Measurements from ENCODE around the gene FHOD1. TPM values are rescaled to one million over a fixed set of nuclear protein-coding genes. Genes with fewer than 3 reads are reported as not detected.
A peak's percentile ranks its signal among the peaks of the same experiment; 100 is the strongest.

FHOD1 gene
- total and polyA plus RNA-seq, 2 of the 13 experiments (the other 11 are each of a cell fraction or from before 2014, with no cell fraction given): 20.0 to 20.8 TPM

GRCh38 chr16:67226804-67227566 is 20.3 kb downstream of the FHOD1 start, which contains the start of gene TMEM208 (continued):
- TF ChIP-seq ZBTB49 (CRISPR knock-in tag; IDR thresholded peaks at IDR 0.05; ENCODE audit: borderline replicate concordance) (peak; percentile 89; the same call in 1 of the 2 replicates), ISL2 (CRISPR knock-in tag; IDR thresholded peaks at IDR 0.05) (peak; percentile 87), THAP9 (CRISPR knock-in tag; IDR thresholded peaks at IDR 0.05; ENCODE audit: borderline replicate concordance) (peak; percentile 97), MEF2D (CRISPR knock-in tag; IDR thresholded peaks at IDR 0.05) (peak; percentile 27; the same call in 1 of the 2 replicates), DNMT1 (CRISPR knock-in tag; IDR thresholded peaks at IDR 0.05) (no peak; the same call in 1 of the 2 replicates), NONO (IDR thresholded peaks at IDR 0.05) (no peak), NONO (CRISPR knock-in tag; conservative IDR thresholded peaks at IDR 0.05) (peak; percentile 96), CCAR2 (optimal IDR thresholded peaks at IDR 0.05; ENCODE audit: low read depth, low read length) (peak; percentile 39), ATF7-NPFF (CRISPR knock-in tag; IDR thresholded peaks at IDR 0.05; ENCODE audit: low read depth) (peak; percentile 36), PHF20 (CRISPR knock-in tag; IDR thresholded peaks at IDR 0.05) (peak; percentile 100), NFKBIZ (CRISPR knock-in tag; IDR thresholded peaks at IDR 0.05) (peak; percentile 89), GTF2F1 (IDR thresholded peaks at IDR 0.05; ENCODE audit: low read length) (peak; percentile 76), MXD4 (CRISPR knock-in tag; IDR thresholded peaks at IDR 0.05) (peak; percentile 95), PITX1 (CRISPR knock-in tag; IDR thresholded peaks at IDR 0.05) (peak; percentile 62), ZBTB33 (CRISPR knock-in tag; IDR thresholded peaks at IDR 0.05) (peak; percentile 79; the same call in 1 of the 2 replicates), KDM6A (CRISPR knock-in tag; IDR thresholded peaks at IDR 0.05; ENCODE audit: low read depth) (peak; percentile 2; the same call in 1 of the 2 replicates), ZNF484 (CRISPR knock-in tag; IDR thresholded peaks at IDR 0.05; ENCODE audit: borderline replicate concordance, low read depth) (no peak), SYNCRIP (IDR thresholded peaks at IDR 0.05; ENCODE audit: insufficient read depth, low read depth, low read length) (no peak)
- TF ChIP-seq, protein P1, sequence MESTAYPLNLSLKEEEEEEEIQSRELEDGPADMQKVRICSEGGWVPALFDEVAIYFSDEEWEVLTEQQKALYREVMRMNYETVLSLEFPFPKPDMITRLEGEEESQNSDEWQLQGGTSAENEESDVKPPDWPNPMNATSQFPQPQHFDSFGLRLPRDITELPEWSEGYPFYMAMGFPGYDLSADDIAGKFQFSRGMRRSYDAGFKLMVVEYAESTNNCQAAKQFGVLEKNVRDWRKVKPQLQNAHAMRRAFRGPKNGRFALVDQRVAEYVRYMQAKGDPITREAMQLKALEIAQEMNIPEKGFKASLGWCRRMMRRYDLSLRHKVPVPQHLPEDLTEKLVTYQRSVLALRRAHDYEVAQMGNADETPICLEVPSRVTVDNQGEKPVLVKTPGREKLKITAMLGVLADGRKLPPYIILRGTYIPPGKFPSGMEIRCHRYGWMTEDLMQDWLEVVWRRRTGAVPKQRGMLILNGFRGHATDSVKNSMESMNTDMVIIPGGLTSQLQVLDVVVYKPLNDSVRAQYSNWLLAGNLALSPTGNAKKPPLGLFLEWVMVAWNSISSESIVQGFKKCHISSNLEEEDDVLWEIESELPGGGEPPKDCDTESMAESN (CRISPR knock-in tag; conservative IDR thresholded peaks at IDR 0.05): peak; percentile 96
